Gastrocnemius medialis (tissue), 4 donors: Measurements from ENCODE around the gene FAM53C. TPM values are rescaled to one million over a fixed set of nuclear protein-coding genes. Genes with fewer than 3 reads are reported as not detected.

ENCODE experiments used
- ATAC-seq, 2 donors: fragments of 150-250 bp; one replicate each; pipeline ENCODE4 v1.9.1; 2016
- DNase-seq, 2 donors: peaks; one replicate each; pipeline ENCODE4 v3.0.0-alpha.2; 2019
- H3K27ac ChIP-seq, 4 donors: fragments of 200-600 bp; sonication (generic); 1 replicate in 1 of 4; 2 replicates in 3 of 4; pipeline ENCODE4 v1.5.1; 2016 to 2018; ENCODE audit warnings: mild to moderate bottlenecking in 2 of 4, moderate library complexity in 1 of 4
- H3K27me3 ChIP-seq, 3 donors: fragments of 200-600 bp; sonication (generic) in 2 of 3; 1 replicate in 1 of 3; 2 replicates in 2 of 3; pipeline versions ENCODE4 v1.5.1 to v1.6.0; 2016 to 2019; ENCODE audit warnings: mild to moderate bottlenecking in 1 of 3, moderate library complexity in 1 of 3
- H3K36me3 ChIP-seq, 2 donors: fragments of 200-600 bp; sonication (generic) in 1 of 2; one replicate each; pipeline ENCODE4 v1.5.1; 2017 to 2018
- H3K4me1 ChIP-seq, 2 donors: fragments of 200-600 bp; sonication (generic) in 1 of 2; one replicate each; pipeline ENCODE4 v1.5.1; 2016 to 2017; ENCODE audit warnings: mild to moderate bottlenecking in 2 of 2
- H3K4me3 ChIP-seq, 4 donors: fragments of 200-600 bp; sonication (generic) in 3 of 4; 1 replicate in 1 of 4; 2 replicates in 3 of 4; pipeline ENCODE4 v1.5.1; 2016 to 2019; ENCODE audit warnings: mild to moderate bottlenecking in 2 of 4
- H3K9me3 ChIP-seq, 3 donors: fragments of 200-600 bp; sonication (generic) in 2 of 3; 1 replicate in 1 of 3; 2 replicates in 2 of 3; pipeline ENCODE4 v1.5.1; 2016 to 2019
- CTCF ChIP-seq, 5 experiments: fragments of 450-650 bp in 3 of 5; fragments of 200-600 bp in 2 of 5; sonication (generic) in 2 of 5; IDR thresholded peaks in 4 of 5; conservative IDR thresholded peaks in 1 of 5; 1 replicate in 4 of 5; 2 replicates in 1 of 5; pipeline ENCODE4 v1.5.1; 2016 to 2019; ENCODE audit warnings: antibody characterized with exemption in 5 of 5, mild to moderate bottlenecking in 3 of 5, moderate library complexity in 3 of 5
- POLR2A ChIP-seq, 2 donors: fragments of 450-650 bp; IDR thresholded peaks; one replicate each; pipeline ENCODE4 v1.6.1; 2017; ENCODE audit warnings: antibody characterized with exemption in 2 of 2, mild to moderate bottlenecking in 2 of 2, moderate library complexity in 2 of 2
- in situ Hi-C, 4 donors: fragments of 200-750 bp; cut with MboI; loops; one replicate each; pipeline versions ENCODE4 v1.15.0 to v1.8.0; 2017; ENCODE audit warnings: low sequenced_read_pairs in 4 of 4
- intact Hi-C: fragments of 100-400 bp; cut with DNase I; formaldehyde crosslinking; loops from one replicate; pipeline ENCODE4 v1.15.1; 2023; ENCODE audit warnings: low total_unique reads
- total RNA-seq, 4 donors: library from RNA; depleted of rRNA; stranded (reverse); fragments of >200 nt; gene quantifications; one replicate each; pipeline versions ENCODE4 v1.1.0 to v1.2.3, GENCODE V29; 2016

The FAM53C gene
- total RNA-seq, 4 donors from 2014 or later: 35.7 to 74.7 (median 41.0) TPM

- no peak for DNase-seq
- Histone ChIP-seq H3K27ac (peak overlapping the region; percentile 89 to 98 (median 95)), H3K4me3 (peak overlapping the region; percentile 73 to 98 (median 91)), H3K4me1 (peaks cover 31 to 39% of the 10 kb centered on the region in 2 donors), H3K9me3 (no peaks in the 10 kb centered on the region), H3K36me3 (no peaks in the 10 kb centered on the region), H3K27me3 (no peaks in the 10 kb centered on the region)
- no peak for ATAC-seq
- in situ Hi-C loops: no loop called here
- TF ChIP-seq POLR2A (IDR thresholded peaks at IDR 0.05) (no peak), CTCF (IDR thresholded peaks at IDR 0.05 in 4 of 5, conservative IDR thresholded peaks at IDR 0.05 in 1 of 5) (no peak)
- intact Hi-C loops: loop anchor here (5.0 kb wide), 3 partner anchors 38 to 132 kb away; no protein-coding TSS in a partner anchor
Measured at GRCh38 chr5:138354387-138354786, 16.3 kb downstream of the FAM53C start.

GRCh38 chr5:138354926-138355378 is 16.9 kb downstream of the FAM53C start:
- TF ChIP-seq CTCF (IDR thresholded peaks at IDR 0.05 in 4 of 5, conservative IDR thresholded peaks at IDR 0.05 in 1 of 5) (no peak), POLR2A (IDR thresholded peaks at IDR 0.05) (no peak)
- Histone ChIP-seq H3K36me3 (no peaks in the 10 kb centered on the region), H3K4me3 (peak overlapping the region; percentile 23 to 98 (median 80)), H3K9me3 (no peaks in the 10 kb centered on the region), H3K27ac (peak overlapping the region; percentile 89 to 98 (median 95)), H3K4me1 (peaks cover 36 to 39% of the 10 kb centered on the region in 2 donors), H3K27me3 (no peaks in the 10 kb centered on the region)
- ATAC-seq (no peak), DNase-seq (no peak)
- intact Hi-C loops (loop anchor here (5.0 kb wide), 3 partner anchors 37 to 133 kb away; no protein-coding TSS in a partner anchor), in situ Hi-C loops (no loop called here)

GRCh38 chr5:138359621-138360020 is 21.6 kb downstream of the FAM53C start:
- intact Hi-C loops: no loop called here

GRCh38 chr5:138360941-138361452 is 22.9 kb downstream of the FAM53C start:
- H3K4me1 ChIP-seq: peaks cover 29 to 40% of the 10 kb centered on the region in 2 donors
- in situ Hi-C loops: no loop called here
- no peaks in the 10 kb centered on the region for H3K36me3 ChIP-seq

More at GRCh38 chr5:138359621-138360020, 21.6 kb downstream of the FAM53C start:
- no peak for ATAC-seq
- no peak for DNase-seq
- no peak overlapping the region for H3K4me3 ChIP-seq
- no peaks in the 10 kb centered on the region for H3K27me3 ChIP-seq
- H3K4me1 ChIP-seq: peaks cover 38 to 39% of the 10 kb centered on the region in 2 donors
- no peaks in the 10 kb centered on the region for H3K9me3 ChIP-seq
- peak overlapping the region; percentile 19 to 55 (median 49) for H3K27ac ChIP-seq
- TF ChIP-seq POLR2A (IDR thresholded peaks at IDR 0.05) (no peak), CTCF (IDR thresholded peaks at IDR 0.05 in 4 of 5, conservative IDR thresholded peaks at IDR 0.05 in 1 of 5) (no peak)
- in situ Hi-C loops: no loop called here
- no peaks in the 10 kb centered on the region for H3K36me3 ChIP-seq

GRCh38 chr5:138364576-138364975 is 26.5 kb downstream of the FAM53C start:
- no peaks in the 10 kb centered on the region for H3K9me3 ChIP-seq
- no peaks in the 10 kb centered on the region for H3K27me3 ChIP-seq
- no peak overlapping the region for H3K4me3 ChIP-seq
- H3K36me3 ChIP-seq: no peaks in the 10 kb centered on the region
- no peak overlapping the region for H3K27ac ChIP-seq
- intact Hi-C loops: no loop called here
- ATAC-seq: no peak
- peaks cover 54 to 58% of the 10 kb centered on the region in 2 donors for H3K4me1 ChIP-seq
- in situ Hi-C loops: no loop called here
- no peak for TF ChIP-seq POLR2A (IDR thresholded peaks at IDR 0.05)
- TF ChIP-seq CTCF (IDR thresholded peaks at IDR 0.05 in 4 of 5, conservative IDR thresholded peaks at IDR 0.05 in 1 of 5): no peak
- no peak for DNase-seq

More at GRCh38 chr5:138360941-138361452, 22.9 kb downstream of the FAM53C start:
- Histone ChIP-seq H3K9me3 (no peaks in the 10 kb centered on the region), H3K27ac (peak overlapping the region in 3 of 4 donors; percentile 12 to 36 (median 27)), H3K4me3 (no peak overlapping the region), H3K27me3 (no peaks in the 10 kb centered on the region)
- DNase-seq: no peak
- no peak for TF ChIP-seq POLR2A (IDR thresholded peaks at IDR 0.05)
- ATAC-seq: no peak
- intact Hi-C loops: no loop called here
